ENCODE data around the gene LRRC14B. TPM values are rescaled to one million over a fixed set of nuclear protein-coding genes. Genes with fewer than 3 reads are reported as not detected.

Gene LRRC14B
- total RNA-seq, 1 donor from 2014 or later = not detected

- Histone ChIP-seq H3K4me1 (no peaks in the 10 kb centered on the region), H3K4me3 (no peak overlapping the region), H3K9me3 (no peaks in the 10 kb centered on the region), H3K27ac (no peak overlapping the region), H3K36me3 (no peaks in the 10 kb centered on the region), H3K27me3 (no peaks in the 10 kb centered on the region)
- intact Hi-C loops (cut with DNase I) = no loop called here
- no peak for DNase-seq (ENCODE audit: extremely low spot score in 2 of 2)
- TF ChIP-seq POLR2A (IDR thresholded peaks at IDR 0.05) (no peak), POLR2AphosphoS5 (IDR thresholded peaks at IDR 0.05; ENCODE audit: insufficient read depth in 1 of 2, low read depth in 1 of 2) (no peak)
- TF ChIP-seq, protein P1, sequence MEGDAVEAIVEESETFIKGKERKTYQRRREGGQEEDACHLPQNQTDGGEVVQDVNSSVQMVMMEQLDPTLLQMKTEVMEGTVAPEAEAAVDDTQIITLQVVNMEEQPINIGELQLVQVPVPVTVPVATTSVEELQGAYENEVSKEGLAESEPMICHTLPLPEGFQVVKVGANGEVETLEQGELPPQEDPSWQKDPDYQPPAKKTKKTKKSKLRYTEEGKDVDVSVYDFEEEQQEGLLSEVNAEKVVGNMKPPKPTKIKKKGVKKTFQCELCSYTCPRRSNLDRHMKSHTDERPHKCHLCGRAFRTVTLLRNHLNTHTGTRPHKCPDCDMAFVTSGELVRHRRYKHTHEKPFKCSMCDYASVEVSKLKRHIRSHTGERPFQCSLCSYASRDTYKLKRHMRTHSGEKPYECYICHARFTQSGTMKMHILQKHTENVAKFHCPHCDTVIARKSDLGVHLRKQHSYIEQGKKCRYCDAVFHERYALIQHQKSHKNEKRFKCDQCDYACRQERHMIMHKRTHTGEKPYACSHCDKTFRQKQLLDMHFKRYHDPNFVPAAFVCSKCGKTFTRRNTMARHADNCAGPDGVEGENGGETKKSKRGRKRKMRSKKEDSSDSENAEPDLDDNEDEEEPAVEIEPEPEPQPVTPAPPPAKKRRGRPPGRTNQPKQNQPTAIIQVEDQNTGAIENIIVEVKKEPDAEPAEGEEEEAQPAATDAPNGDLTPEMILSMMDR (IDR thresholded peaks at IDR 0.05) = no peak
Measured at GRCh38 chr5:174876-175465, 16.3 kb upstream of the LRRC14B start.

- Histone ChIP-seq H3K4me1 (no peaks in the 10 kb centered on the region), H3K27me3 (no peaks in the 10 kb centered on the region), H3K4me3 (no peak overlapping the region), H3K36me3 (no peaks in the 10 kb centered on the region), H3K9me3 (no peaks in the 10 kb centered on the region), H3K27ac (no peak overlapping the region)
- intact Hi-C loops (cut with DNase I) = no loop called here
- TF ChIP-seq POLR2AphosphoS5 (IDR thresholded peaks at IDR 0.05; ENCODE audit: insufficient read depth in 1 of 2, low read depth in 1 of 2) (no peak), POLR2A (IDR thresholded peaks at IDR 0.05) (no peak)
- TF ChIP-seq, protein P1 (IDR thresholded peaks at IDR 0.05) = no peak
- no peak for DNase-seq (ENCODE audit: extremely low spot score in 2 of 2)
Measured at GRCh38 chr5:176296-176823, 14.9 kb upstream of the LRRC14B start.

DNA sequence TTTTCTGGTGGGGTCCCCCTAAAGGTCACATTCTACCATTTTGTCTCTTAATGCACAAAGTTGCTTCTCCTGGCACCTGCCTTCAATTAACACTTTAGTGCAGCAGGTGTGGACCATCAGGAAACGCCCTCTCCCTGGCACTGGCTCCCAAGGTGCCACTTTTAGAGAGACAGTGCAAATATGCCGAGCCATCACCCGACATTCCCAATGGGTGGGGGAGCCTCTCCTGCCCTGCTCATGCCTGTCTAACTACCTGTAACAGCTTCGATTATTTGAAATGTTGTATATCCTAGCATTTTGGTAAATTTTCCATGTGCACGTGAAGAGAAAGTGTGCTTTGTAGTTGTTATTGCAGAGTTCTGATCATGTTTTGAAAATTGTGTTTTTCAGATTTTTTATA, 13.2 kb upstream of the LRRC14B start:
- intact Hi-C loops (cut with DNase I) = no loop called here
- no peaks in the 10 kb centered on the region for H3K27me3 ChIP-seq
- no peak overlapping the region for H3K27ac ChIP-seq
- no peak for TF ChIP-seq POLR2A (IDR thresholded peaks at IDR 0.05)
- no peak for TF ChIP-seq POLR2AphosphoS5 (IDR thresholded peaks at IDR 0.05; ENCODE audit: insufficient read depth in 1 of 2, low read depth in 1 of 2)
- TF ChIP-seq, protein P1 (IDR thresholded peaks at IDR 0.05) = no peak
- no peaks in the 10 kb centered on the region for H3K4me1 ChIP-seq
- DNase-seq (ENCODE audit: extremely low spot score in 2 of 2) = no peak
- no peak overlapping the region for H3K4me3 ChIP-seq
- no peaks in the 10 kb centered on the region for H3K9me3 ChIP-seq
- no peaks in the 10 kb centered on the region for H3K36me3 ChIP-seq

- no peaks in the 10 kb centered on the region for H3K27me3 ChIP-seq
- no peak for DNase-seq (ENCODE audit: extremely low spot score in 2 of 2)
- no peaks in the 10 kb centered on the region for H3K36me3 ChIP-seq
- no peak overlapping the region for H3K4me3 ChIP-seq
- no peak for TF ChIP-seq POLR2AphosphoS5 (IDR thresholded peaks at IDR 0.05; ENCODE audit: insufficient read depth in 1 of 2, low read depth in 1 of 2)
- H3K9me3 ChIP-seq = no peaks in the 10 kb centered on the region
- no peak overlapping the region for H3K27ac ChIP-seq
- intact Hi-C loops (cut with DNase I) = no loop called here
- H3K4me1 ChIP-seq = no peaks in the 10 kb centered on the region
Measured at GRCh38 chr5:179401-179800, 11.9 kb upstream of the LRRC14B start.

DNA sequence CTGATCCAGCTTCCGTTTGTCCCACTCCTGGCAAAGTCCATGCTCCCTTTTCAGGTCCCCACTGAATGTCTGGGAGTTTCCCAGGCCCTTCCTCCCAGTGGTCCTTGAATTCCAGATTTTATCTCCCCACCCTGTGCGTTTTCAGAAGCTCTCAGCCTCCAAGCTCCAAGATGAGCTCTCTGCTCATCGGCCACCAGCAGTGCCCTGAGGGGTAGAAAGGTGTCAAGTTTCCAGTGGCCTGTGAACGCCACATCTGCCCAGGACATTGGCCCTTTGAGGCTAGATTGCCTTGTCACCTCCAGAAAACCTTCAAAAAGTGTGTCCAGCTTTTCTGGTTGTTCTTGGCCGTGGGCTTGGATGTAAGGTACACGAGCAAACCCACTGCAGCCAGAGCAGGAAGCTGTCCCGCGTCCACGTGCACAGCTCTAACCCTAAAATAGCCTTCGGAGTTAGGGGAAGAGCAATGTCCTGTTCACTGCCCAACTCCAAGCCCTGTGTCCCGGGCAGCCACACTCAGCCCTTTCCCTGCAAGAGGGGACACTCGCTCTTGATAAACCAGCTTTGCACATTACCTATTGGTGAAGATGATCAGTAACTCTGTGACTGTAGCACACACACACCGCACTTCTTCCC, 10.9 kb upstream of the LRRC14B start:
- H3K36me3 ChIP-seq = no peaks in the 10 kb centered on the region
- intact Hi-C loops (cut with DNase I) = no loop called here
- TF ChIP-seq POLR2A (IDR thresholded peaks at IDR 0.05) = no peak
- no peak for TF ChIP-seq POLR2AphosphoS5 (IDR thresholded peaks at IDR 0.05; ENCODE audit: insufficient read depth in 1 of 2, low read depth in 1 of 2)
- TF ChIP-seq, protein P1 (IDR thresholded peaks at IDR 0.05) = no peak
- H3K4me3 ChIP-seq = no peak overlapping the region
- no peaks in the 10 kb centered on the region for H3K9me3 ChIP-seq
- no peak for DNase-seq (ENCODE audit: extremely low spot score in 2 of 2)
- H3K4me1 ChIP-seq = no peaks in the 10 kb centered on the region
- no peaks in the 10 kb centered on the region for H3K27me3 ChIP-seq
- H3K27ac ChIP-seq = no peak overlapping the region

Data from vagina (tissue), 2 donors.